Mesendoderm (in vitro differentiated cells): Measurements from ENCODE around the gene PDCD1.
A peak's percentile ranks its signal among the peaks of the same experiment; 100 is the strongest.

Source experiments
- DNase-seq: peaks from one replicate; pipeline ENCODE4 v3.0.0; 2013
- H2AK5ac ChIP-seq: 2 replicates; pipeline ENCODE4 v1.6.1; 2013; ENCODE audit warnings: low read length, inconsistent platforms
- H2BK120ac ChIP-seq: 2 replicates; pipeline ENCODE4 v1.6.1; 2013; ENCODE audit warnings: low read depth, mild to moderate bottlenecking, low read length, moderate library complexity, mixed read lengths
- H2BK15ac ChIP-seq: replicated peaks from 2 replicates; pipeline ENCODE4 v1.6.1; 2013; ENCODE audit warnings: low read depth, mild to moderate bottlenecking, moderate library complexity
- H2BK5ac ChIP-seq: 2 replicates; pipeline ENCODE4 v1.6.1; 2013; ENCODE audit warnings: low read length, inconsistent platforms
- H3K18ac ChIP-seq: 2 replicates; pipeline ENCODE4 v1.6.1; 2013; ENCODE audit warnings: mild to moderate bottlenecking, low read length, mixed read lengths
- H3K23ac ChIP-seq: one replicate; pipeline ENCODE4 v1.6.1; 2013; ENCODE audit warnings: low read length
- H3K27ac ChIP-seq: 2 replicates; pipeline ENCODE4 v1.5.1; 2013; ENCODE audit warnings: low read depth, mild to moderate bottlenecking, inconsistent platforms, low read length, moderate library complexity
- H3K27me3 ChIP-seq: 2 replicates; pipeline ENCODE4 v1.6.1; 2013; ENCODE audit warnings: low read length, control low read depth, mild to moderate bottlenecking, inconsistent platforms; ENCODE audit not compliant: insufficient read depth, poor library complexity
- H3K36me3 ChIP-seq: 2 replicates; pipeline ENCODE4 v1.6.1; 2013; ENCODE audit warnings: low read length, inconsistent platforms; ENCODE audit not compliant: control insufficient read depth, insufficient read depth
- H3K4ac ChIP-seq: one replicate; pipeline ENCODE4 v1.6.1; 2013; ENCODE audit warnings: low read depth, mild to moderate bottlenecking, low read length, moderate library complexity
- H3K4me1 ChIP-seq: 2 replicates; pipeline ENCODE4 v1.6.1; 2013; ENCODE audit warnings: low read depth, low read length, inconsistent platforms; ENCODE audit not compliant: control insufficient read depth
- H3K4me2 ChIP-seq: 2 replicates; pipeline ENCODE4 v1.6.1; 2013; ENCODE audit warnings: low read length
- H3K4me3 ChIP-seq: 2 replicates; pipeline ENCODE4 v1.5.1; 2013; ENCODE audit warnings: mild to moderate bottlenecking, low read length
- H3K56ac ChIP-seq: one replicate; pipeline ENCODE4 v1.6.1; 2013; ENCODE audit warnings: low read length
- H3K79me1 ChIP-seq: 2 replicates; pipeline ENCODE4 v1.6.1; 2013; ENCODE audit warnings: low read length, inconsistent platforms
- H3K79me2 ChIP-seq: 2 replicates; pipeline ENCODE4 v1.6.1; 2013; ENCODE audit warnings: mild to moderate bottlenecking, low read length; ENCODE audit not compliant: control insufficient read depth, insufficient read depth
- H3K9ac ChIP-seq: 2 replicates; pipeline ENCODE4 v1.6.1; 2013; ENCODE audit warnings: low read length, inconsistent platforms
- H4K5ac ChIP-seq: one replicate; pipeline ENCODE4 v1.6.1; 2013; ENCODE audit warnings: low read length
- H4K8ac ChIP-seq: one replicate; pipeline ENCODE4 v1.6.1; 2013; ENCODE audit warnings: low read depth, mild to moderate bottlenecking, control low read depth, low read length, moderate library complexity
- WGBS: extraction: QIAGEN DNeasy Blood & Tissue Kit; methylation state at CpG from one replicate; pipeline ENCODE4 v1.1.7; 2013; ENCODE audit warnings: low lambda C conversion rate, missing lambda C conversion rate; ENCODE audit not compliant: insufficient coverage; ENCODE audit errors: extremely low coverage; 5-methylcytosine and 5-hydroxymethylcytosine counted together

Gene PDCD1

GRCh38 chr2:241868661-241869081, 10.0 kb upstream of the PDCD1 start:
- Histone ChIP-seq H2BK120ac (no peak overlapping the region), H2BK15ac (no peak overlapping the region), H3K36me3 (no peaks in the 10 kb centered on the region), H4K8ac (no peak overlapping the region), H3K4ac (no peak overlapping the region), H4K5ac (no peak overlapping the region), H3K56ac (no peak overlapping the region), H3K4me3 (no peak overlapping the region), H3K23ac (no peak overlapping the region), H3K4me2 (no peak overlapping the region), H3K27me3 (no peaks in the 10 kb centered on the region), H3K4me1 (no peaks in the 10 kb centered on the region), H3K9ac (no peak overlapping the region), H3K79me1 (no peaks in the 10 kb centered on the region), H2BK5ac (no peak overlapping the region), H3K79me2 (no peaks in the 10 kb centered on the region), H3K18ac (no peak overlapping the region), H2AK5ac (no peak overlapping the region), H3K27ac (no peak overlapping the region)
- no peak for DNase-seq
- no CpG with 5 or more reads among the region's 15 CpGs for WGBS

GRCh38 chr2:241867776-241868420, 9.2 kb upstream of the PDCD1 start:
- Histone ChIP-seq H4K8ac (no peak overlapping the region), H2BK15ac (no peak overlapping the region), H2BK5ac (no peak overlapping the region), H2AK5ac (no peak overlapping the region), H3K4me2 (no peak overlapping the region), H3K27ac (no peak overlapping the region), H3K36me3 (no peaks in the 10 kb centered on the region), H3K27me3 (no peaks in the 10 kb centered on the region), H2BK120ac (no peak overlapping the region), H3K9ac (no peak overlapping the region), H3K4me1 (no peaks in the 10 kb centered on the region), H3K4me3 (no peak overlapping the region), H3K79me1 (no peaks in the 10 kb centered on the region), H4K5ac (no peak overlapping the region), H3K56ac (no peak overlapping the region), H3K4ac (no peak overlapping the region), H3K18ac (no peak overlapping the region), H3K79me2 (no peaks in the 10 kb centered on the region), H3K23ac (no peak overlapping the region)
- no peak for DNase-seq
- no CpG with 5 or more reads among the region's 19 CpGs for WGBS

- DNase-seq = no peak
- no peak overlapping the region for H3K23ac ChIP-seq
- no peak overlapping the region for H3K4me3 ChIP-seq
- no peak overlapping the region for H3K18ac ChIP-seq
- no peak overlapping the region for H2BK15ac ChIP-seq
- no peaks in the 10 kb centered on the region for H3K36me3 ChIP-seq
- no peaks in the 10 kb centered on the region for H3K27me3 ChIP-seq
- H3K9ac ChIP-seq = no peak overlapping the region
- no peak overlapping the region for H3K4ac ChIP-seq
- no peak overlapping the region for H4K5ac ChIP-seq
- H3K79me1 ChIP-seq = no peaks in the 10 kb centered on the region
- H3K79me2 ChIP-seq = no peaks in the 10 kb centered on the region
- WGBS = no CpG with 5 or more reads among the region's 33 CpGs
- no peak overlapping the region for H2AK5ac ChIP-seq
- no peak overlapping the region for H2BK5ac ChIP-seq
- no peak overlapping the region for H2BK120ac ChIP-seq
- no peak overlapping the region for H3K56ac ChIP-seq
- no peak overlapping the region for H4K8ac ChIP-seq
- H3K4me2 ChIP-seq = no peak overlapping the region
- H3K4me1 ChIP-seq = no peaks in the 10 kb centered on the region
- H3K27ac ChIP-seq = no peak overlapping the region
Observed at GRCh38 chr2:241866790-241867645, 8.3 kb upstream of the PDCD1 start.

- Histone ChIP-seq H2BK120ac (no peak overlapping the region), H2AK5ac (no peak overlapping the region)
- WGBS = no CpG with 5 or more reads among the region's 31 CpGs
Observed at GRCh38 chr2:241865957-241866789, 7.5 kb upstream of the PDCD1 start.

GRCh38 chr2:241865416-241865956, 6.8 kb upstream of the PDCD1 start:
- Histone ChIP-seq H3K79me2 (no peaks in the 10 kb centered on the region), H3K4me2 (no peak overlapping the region), H2AK5ac (no peak overlapping the region), H2BK15ac (no peak overlapping the region), H3K4me3 (no peak overlapping the region), H2BK120ac (no peak overlapping the region), H3K9ac (no peak overlapping the region), H3K27me3 (no peaks in the 10 kb centered on the region), H3K27ac (no peak overlapping the region), H3K4ac (no peak overlapping the region), H3K18ac (no peak overlapping the region), H3K4me1 (no peaks in the 10 kb centered on the region), H3K56ac (no peak overlapping the region), H2BK5ac (no peak overlapping the region), H3K36me3 (no peaks in the 10 kb centered on the region), H3K23ac (no peak overlapping the region), H4K8ac (no peak overlapping the region), H4K5ac (no peak overlapping the region), H3K79me1 (no peaks in the 10 kb centered on the region)
- WGBS = 100% methylated on average over 2 of the region's 3 CpGs
- peak; percentile 13 for DNase-seq

More at GRCh38 chr2:241865957-241866789, 7.5 kb upstream of the PDCD1 start:
- H2BK5ac ChIP-seq = no peak overlapping the region
- DNase-seq = peak; percentile 67
- H3K23ac ChIP-seq = no peak overlapping the region
- H4K5ac ChIP-seq = no peak overlapping the region
- H3K4me1 ChIP-seq = no peaks in the 10 kb centered on the region
- no peak overlapping the region for H3K4me2 ChIP-seq
- H3K79me2 ChIP-seq = no peaks in the 10 kb centered on the region
- no peak overlapping the region for H3K27ac ChIP-seq
- H3K27me3 ChIP-seq = no peaks in the 10 kb centered on the region
- H3K18ac ChIP-seq = no peak overlapping the region
- no peak overlapping the region for H3K9ac ChIP-seq
- H3K4me3 ChIP-seq = no peak overlapping the region
- no peaks in the 10 kb centered on the region for H3K79me1 ChIP-seq
- H2BK15ac ChIP-seq = no peak overlapping the region
- no peaks in the 10 kb centered on the region for H3K36me3 ChIP-seq
- H3K4ac ChIP-seq = no peak overlapping the region
- H3K56ac ChIP-seq = no peak overlapping the region
- no peak overlapping the region for H4K8ac ChIP-seq
